T-helper 2 cell treated with Interferon-gamma antibody and Interleukin-4, amounts not matched to agents 100 ng/mL and 5 ng/mL, for 36 hours (primary cell): ENCODE results near the gene ARMC9. TPM values are rescaled to one million over a fixed set of nuclear protein-coding genes. Genes with fewer than 3 reads are reported as not detected.

ENCODE experiments used
- intact Hi-C: fragments of 100-400 bp; cut with micrococcal nuclease; formaldehyde crosslinking; loops from one replicate; pipeline ENCODE4 v1.15.1; 2023
- total RNA-seq: library from RNA; stranded (reverse); gene quantifications from 2 replicates; pipeline ENCODE4 v1.2.3, GENCODE V29; 2022

The ARMC9 gene
- total RNA-seq, 1 donor from 2014 or later = 0.50 TPM

DNA sequence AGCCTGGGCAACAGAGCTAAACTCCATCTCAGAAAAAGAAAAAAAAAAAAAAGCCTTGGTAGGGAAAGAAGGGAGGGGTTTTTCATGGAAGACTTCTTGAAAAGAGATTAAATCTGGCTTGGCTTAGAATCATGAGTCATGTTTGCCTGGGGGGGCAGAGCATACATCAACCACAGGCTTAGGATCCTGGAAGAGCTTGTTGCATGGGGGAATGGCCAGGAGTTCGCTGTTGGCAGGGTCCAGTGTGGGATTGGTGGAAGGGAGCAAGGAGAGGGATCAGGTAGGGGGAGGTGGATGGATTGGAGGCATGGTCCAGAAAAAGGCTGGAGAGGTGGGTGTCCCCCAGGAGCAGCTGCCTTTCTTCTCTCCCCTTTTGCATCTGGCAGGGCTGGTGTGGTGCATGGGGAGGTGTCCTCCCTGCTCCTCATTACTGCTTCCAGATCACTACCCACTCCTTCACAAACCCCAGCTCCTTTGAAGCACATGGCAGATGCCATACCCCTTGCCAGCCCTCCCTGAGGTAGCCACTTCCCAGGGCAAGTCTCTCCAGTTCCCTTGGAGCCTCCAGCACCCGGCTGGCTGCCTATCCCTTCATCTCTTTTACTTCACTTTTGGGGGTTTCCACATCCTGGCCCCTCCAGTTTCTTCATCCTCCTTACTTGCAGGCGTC lies 2.5 kb downstream of the ARMC9 start:
- intact Hi-C loops = no loop called here

DNA sequence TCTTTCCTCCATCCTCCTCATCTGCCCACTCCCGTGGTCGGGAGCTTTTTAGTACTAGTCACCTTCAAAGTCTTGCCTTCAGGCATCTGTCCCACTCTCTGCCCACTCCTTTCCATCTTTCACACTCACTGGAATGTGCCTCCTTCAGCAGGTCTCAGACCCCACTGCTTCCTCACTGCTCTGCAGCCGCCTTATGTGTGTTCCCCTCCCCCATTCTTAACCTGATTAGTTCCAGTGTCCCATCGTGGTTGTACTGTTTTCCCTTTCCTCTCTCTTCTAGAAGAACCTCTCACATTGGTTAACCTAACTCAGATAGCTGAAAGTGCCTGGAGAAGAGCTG lies 3.0 kb downstream of the ARMC9 start:
- intact Hi-C loops = no loop called here

DNA sequence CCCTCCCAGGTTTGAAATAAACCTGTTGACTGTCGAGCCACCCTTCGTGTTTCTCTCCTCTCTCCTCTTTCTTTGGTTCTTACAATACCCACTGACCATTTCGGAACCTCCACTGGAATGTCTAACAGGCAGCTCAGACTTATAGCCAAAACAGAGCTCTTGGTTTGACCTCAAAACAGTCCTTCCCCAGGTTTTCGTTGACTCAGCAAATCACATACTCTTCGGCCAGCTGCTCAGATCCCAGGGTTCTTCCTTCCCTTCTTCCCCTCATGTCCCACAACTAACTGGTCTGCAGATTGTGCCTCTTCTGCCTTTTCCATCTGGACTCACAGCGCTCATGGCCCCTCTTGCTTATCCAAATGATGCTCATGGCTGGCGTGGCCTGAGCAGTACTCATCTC lies 4.7 kb downstream of the ARMC9 start:
- intact Hi-C loops = no loop called here

DNA sequence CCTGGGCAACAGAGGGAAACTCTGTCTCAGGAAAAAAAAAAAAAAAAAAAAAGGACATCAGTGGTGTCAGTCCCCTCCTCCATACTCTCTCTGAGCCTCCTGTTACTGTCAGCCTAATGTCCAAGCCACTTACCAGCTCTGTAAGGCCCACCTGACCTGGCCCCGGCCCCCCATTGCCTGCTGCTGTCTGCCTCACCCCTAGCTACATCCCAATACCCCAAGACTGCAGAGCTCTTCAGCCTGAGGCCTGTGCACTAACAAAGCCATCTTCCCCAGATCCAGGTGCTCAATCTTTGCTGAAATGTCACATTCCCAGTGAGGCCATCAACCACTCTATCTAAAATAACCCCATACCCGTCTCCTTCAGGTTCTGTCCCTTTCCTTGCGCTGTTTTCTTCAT lies 5.7 kb downstream of the ARMC9 start:
- intact Hi-C loops = no loop called here

DNA sequence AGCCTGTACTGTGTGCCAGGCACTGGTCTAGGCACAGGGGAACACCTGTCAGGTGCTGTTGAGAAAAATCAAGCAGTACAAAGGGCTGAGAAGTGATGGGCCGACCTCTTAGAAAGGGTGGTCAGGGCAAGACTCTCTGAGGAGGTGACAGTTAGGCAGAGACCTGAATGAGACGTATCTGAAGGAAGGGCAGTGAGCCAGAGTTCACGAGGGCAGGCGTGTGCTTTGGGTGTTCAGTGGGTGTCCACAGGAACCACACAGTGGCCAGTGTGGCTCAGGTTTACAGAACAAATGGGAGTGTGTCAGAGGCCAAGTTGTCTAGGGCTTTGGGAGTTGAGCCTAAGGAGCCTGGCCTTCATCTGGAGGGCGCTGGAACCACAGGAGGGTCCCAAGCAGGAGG lies 6.2 kb downstream of the ARMC9 start:
- intact Hi-C loops = no loop called here

DNA sequence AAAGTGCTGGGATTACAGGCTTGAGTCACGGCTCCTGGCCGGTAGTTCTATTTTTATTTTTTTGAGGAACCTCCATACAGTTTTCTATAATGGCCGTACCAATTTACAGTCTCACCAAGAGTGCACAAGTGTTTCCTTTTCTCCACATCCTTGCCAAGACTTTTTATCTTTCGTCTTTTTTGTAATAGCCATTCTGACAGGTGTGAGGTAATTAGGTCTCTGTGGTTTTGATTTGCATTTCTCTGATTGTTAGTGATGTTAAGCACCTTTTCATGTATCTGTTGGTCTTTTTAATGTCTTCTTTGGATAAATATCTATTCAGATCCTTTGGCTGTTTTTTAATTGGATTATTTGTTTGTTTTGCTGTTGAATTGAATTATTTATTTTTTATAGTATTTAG lies 9.3 kb downstream of the ARMC9 start:
- intact Hi-C loops = no loop called here

DNA sequence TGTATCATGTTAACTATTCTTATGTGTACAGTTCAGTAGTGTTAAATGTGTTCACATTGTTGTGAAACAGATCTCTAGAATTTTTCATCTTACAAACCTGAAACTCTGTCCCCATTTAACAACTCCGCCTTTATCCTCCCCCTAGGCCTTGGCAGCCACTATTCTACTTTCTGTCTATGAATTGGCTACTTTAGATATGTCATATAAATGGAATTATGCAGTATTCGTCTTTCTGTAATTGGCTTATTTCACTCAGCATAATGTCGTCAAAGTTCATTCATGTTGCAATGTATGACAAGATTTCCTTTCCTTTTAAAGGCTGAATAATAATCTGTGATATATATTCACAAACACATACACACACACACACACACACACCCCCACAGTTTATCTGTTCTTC lies 12.4 kb downstream of the ARMC9 start:
- intact Hi-C loops = no loop called here

DNA sequence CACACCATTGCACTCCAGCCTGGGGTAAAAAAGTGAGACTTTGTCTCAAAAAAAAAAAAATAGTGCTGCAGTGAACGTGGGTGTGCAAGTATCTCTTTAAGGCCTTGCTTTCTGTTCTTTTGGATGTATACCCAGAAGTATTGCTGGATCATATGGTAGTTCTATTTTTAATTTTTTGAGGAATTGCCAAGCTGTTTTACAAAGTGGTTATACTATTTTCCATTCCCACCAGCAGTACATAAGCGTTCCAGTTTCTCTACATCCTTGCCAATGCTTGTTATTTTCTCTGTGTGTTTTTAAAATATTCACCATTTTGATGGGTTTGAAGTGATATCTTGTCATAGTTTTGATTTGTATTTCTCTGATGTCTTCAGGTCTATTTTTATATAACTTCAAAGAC lies 13.1 kb downstream of the ARMC9 start:
- intact Hi-C loops = no loop called here

DNA sequence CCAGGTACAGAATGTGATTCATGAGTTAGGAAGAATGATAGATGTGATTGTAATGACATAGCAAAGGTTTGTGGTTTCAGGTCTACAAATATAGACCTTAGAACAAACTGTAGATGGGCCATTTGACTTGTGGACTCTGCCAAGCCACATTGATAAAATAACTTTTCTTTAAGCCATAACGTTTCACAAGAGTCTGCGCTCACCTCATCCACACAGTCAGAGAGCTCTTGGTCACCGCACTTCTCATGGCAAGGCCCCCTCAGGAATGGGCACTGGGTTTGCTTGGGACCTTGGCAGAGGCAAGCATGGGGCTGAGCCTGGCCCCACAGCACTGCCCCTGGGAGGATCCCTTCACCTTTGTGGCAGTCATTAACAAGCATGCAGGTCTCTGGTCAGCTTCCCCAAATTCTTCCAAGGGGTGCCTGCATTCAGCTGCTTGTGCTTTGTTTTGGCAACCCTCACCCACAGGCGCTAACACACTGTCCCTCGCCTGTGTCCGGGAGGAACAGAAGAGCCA lies 14.0 kb downstream of the ARMC9 start:
- intact Hi-C loops = no loop called here

DNA sequence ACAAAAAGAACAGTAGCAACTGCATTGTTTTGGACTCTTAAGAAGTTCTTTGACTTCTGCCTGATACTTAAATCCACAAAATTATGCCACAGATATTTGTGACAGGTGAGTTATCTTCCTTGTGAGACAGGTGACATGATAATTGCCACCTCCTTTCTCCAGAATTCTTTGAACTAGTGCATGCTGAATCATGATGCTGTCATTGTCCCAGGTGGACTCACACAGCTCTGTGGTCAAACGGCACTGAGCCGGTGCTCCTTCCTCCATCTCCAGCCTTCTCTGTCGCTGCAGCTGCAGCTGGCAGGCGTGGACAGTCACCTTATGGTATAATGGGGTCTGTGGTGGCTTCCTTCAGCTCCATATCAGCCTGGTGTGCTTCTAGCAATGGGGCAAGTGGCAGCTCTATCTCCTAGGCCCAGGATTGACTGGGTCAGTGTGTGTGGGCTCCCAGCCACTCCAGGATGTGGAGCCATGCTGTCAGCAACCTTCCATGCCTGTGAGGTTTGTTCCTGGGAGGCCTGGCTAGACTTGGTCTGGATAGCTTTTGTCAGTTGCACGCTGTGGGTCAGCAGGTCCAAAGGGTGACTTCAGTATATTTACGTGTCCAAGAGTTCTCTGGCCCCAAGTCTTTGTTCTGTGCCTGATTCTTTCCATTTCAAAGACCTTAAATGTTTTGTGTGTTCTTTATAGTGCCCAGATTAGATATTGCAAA lies 15.7 kb downstream of the ARMC9 start:
- intact Hi-C loops = no loop called here

DNA sequence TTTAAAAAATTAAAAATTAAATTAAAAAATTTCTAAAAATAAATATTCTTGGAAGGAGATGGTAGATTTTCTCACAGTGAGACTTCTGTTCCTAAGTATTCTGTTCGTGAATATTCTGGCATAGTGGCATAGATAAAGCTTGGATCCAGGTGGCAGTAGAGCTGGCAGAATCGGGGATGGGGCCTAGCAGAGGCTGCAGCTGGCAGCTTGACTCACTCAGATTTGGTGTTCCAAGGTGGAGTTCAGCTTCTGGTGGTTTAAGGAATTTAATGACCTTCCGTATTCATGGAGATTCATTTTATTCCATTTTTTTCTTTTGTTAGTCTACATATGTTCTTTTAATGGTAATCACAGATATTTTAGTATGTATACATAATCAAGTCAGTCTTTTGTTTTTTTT lies 19.9 kb downstream of the ARMC9 start:
- intact Hi-C loops = no loop called here

DNA sequence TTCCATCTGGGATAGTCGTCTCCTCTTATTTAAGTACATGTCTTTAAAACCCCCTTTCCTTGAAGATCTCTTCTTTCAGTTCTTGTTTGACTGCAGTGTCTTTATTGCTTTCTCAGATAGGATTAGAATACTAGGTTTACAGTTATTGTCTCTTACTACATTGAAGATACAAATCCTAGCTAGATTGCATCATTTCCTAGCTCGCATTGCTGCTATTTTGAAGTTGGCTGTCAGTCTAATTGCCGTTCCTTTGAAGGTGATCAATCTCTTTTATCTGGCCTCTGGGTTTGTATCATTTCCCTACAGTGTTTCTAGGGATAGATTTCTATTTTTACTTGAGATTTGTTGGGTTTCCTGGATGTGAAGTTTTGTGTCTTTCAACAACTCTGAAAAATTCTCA lies 20.9 kb downstream of the ARMC9 start:
- intact Hi-C loops = no loop called here

DNA sequence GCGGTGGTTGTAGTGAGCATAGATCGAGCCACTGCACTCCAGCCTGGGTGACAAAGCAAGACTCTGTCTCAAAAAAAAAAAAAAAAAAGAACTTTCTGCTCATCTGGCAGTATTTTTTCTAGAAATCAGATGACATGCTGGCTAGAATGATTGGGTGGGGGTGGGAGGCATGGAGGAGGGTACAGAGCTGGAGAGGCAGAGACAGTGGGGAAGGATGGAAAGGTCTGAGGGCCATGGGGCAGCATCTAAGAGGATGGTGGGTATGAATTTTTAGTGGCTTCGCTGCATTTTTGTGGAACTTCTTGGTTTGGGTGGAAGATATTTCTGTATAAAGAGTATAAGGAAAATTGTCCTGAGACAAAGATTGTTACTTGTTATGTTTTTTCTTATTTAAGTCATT lies 23.3 kb downstream of the ARMC9 start:
- intact Hi-C loops = no loop called here

DNA sequence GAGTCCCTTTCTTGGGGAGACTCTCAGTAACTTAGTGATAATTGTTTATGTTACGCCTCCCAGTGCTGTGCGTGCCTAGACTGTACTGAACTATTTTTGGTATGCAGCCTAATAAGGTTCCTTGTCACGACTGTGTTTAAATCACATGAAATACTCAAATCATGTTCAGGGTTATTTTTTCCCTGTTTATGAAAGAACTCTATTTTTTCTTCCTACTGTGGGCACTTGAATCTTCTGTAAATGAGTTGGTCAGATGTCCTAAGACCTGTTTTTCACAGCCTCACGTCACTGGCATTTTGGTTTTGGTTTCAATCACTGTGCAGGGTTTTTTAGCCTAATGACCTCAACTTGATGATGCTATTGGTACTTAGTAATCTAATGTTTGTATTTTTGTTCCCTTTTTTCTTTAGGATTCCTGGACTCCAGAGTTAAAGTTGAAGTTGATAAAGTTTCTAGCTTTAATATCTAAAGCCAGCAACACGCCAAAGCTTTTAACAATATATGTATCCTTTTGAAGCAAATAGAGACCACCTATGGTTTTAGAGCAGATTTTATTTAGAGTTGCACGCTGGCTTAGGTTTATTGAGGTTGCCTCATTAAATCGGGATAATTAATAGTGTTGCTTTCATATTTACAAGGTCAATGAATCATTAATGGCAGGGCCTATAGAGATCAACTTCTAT lies 24.0 kb downstream of the ARMC9 start:
- intact Hi-C loops = no loop called here

DNA sequence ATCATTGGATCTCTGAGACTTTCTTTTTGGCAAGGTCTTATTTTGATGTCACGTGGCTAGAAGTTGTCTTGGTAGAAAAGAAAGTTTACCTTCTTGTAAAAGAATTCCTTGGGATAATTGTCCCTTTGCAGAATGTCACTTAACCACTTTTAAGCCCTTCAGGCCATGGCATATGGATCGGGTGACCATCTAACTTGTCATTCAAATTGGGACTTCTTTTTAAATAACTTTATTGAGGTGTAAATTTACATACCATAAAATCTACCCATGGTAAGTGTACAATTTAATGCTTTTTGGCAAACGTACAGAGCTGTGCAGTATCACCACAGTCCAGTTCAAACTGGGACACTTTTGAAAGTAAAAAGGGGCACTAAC lies 24.6 kb downstream of the ARMC9 start:
- intact Hi-C loops = no loop called here

DNA sequence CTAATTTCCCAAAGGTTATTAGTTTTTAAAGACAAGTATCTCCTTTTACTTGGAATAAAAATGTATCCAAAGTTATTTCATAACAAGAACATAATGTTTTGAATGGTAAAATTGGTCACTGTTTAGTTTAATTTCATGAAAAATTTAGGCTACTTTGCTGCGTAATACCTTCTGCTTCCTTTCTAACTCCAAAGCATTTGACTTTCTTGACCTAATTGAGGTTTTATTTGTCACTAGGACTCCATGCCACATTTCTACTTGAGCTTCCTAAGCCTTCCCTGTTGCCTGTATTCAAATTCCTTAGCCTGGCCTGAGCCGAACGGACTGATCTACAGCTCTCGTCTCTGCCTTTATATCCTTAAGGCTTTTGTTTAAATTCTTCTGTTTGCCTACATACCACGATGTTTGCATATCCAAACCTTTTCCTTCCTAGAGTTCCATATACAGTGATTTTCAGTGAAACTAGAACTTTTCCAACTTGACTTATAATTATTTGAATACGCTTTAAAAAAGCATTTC lies 25.1 kb downstream of the ARMC9 start:
- intact Hi-C loops = no loop called here

DNA sequence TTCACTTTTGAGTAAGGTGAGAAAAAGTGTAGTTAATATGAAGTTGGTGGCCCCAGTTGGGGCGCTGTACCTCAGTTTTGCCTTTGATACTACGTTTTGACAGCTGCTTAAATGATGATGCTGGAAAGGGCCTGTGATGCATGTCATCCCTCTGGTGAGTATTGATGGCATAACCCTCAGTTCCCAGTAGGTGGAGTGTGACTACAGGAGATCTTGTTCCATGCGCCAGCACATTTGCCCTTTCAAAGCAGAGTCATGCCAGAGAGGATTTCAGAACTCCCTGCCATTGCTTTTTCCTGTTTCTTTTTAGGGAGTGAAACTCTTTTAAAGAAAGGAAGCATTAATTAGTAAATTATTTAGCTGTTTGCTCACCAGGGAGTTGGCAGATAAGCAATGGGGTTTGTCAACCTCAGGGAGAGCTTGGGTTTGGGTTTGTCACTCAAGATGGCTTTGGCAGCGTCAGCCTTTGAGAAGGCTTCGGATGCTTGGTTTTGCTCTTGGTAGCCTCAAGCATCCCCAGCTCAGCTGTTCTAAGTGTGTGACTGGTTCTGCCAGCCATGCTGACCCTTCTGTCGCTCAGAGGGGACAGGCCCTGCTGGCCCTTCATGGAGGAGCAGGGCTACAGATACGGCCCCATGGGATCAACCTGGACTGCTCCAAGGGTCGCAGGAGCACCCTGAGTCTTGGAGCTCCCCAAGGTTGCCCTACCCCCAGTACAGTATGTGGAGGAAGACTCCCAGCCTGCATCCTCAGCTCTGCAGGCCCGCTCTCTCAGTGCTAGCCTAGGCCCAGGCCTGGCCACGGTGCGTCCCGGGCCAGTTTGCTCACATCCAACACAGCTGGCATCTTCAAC lies 29.1 kb downstream of the ARMC9 start:
- intact Hi-C loops = loop anchor here (1.0 to 5.0 kb wide), 4 partner anchors 123 to 373 kb away; no protein-coding TSS in a partner anchor

DNA sequence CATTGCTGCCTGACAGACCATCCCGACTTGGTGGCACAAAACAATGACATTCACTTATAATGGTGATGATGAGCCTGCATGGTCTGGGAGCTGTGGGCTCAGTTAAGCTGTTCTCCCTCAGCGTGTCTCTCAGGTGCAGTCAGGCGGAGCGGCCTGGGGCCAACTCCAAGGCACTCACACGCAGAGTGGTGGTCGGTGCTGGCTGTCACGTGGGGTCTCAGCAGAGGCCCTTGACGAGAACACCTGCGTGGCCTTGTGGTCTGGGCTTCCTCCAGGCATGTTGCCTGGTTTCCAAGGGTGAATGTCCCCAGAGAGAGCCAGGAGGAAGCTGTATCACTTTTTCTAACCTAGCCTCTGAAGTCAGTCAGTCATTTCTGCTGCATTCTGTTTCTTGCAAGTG lies 29.8 kb downstream of the ARMC9 start:
- intact Hi-C loops = loop anchor here (5.0 kb wide), 1 partner anchor 184 kb away; no protein-coding TSS in a partner anchor

DNA sequence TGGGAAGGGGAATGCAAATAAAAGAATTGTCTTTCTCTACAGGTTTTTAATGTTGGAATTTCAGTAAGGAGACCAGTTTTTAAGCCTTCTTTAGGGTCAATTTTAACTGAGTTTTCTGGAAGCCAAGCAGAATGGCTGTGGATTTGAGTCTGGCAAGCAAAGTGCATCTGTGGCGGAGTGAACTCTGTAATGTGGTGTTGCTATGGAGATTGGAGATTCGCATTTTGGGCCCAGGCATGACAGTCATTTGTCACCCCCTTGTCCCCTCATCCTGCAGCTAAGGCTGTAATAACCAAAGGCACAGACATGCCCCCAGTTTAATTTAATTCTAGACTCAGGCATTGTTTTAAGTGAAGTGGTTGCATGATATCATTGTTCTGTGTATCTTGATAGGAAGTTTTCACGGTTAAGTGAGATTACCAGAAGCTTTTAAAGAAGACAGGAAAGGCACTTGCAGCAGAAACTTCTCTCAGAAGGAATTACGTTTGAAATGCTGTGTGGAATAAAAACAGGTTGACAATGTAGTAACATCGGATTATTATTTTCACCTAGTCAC lies 30.6 kb downstream of the ARMC9 start:
- intact Hi-C loops = loop anchor here (5.0 kb wide), 1 partner anchor 183 kb away; no protein-coding TSS in a partner anchor

DNA sequence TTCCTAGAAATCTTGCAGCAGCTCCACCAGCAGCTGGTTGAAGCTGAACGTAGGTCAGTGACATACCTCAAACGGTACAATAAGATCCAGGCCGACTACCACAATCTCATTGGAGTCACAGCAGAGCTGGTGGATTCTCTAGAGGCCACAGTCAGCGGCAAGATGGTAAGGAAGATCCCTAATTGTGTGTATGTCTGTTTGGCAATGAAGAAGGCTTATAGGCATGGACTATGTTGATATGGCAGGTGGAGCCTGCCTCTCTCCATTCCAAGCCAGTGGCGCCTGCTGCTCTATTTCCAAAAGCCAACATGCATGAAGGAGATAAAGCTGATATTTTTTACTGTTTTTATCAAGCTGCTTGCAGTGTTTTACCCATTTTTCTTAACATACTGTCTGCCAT lies 36.8 kb downstream of the ARMC9 start:
- intact Hi-C loops = no loop called here

DNA sequence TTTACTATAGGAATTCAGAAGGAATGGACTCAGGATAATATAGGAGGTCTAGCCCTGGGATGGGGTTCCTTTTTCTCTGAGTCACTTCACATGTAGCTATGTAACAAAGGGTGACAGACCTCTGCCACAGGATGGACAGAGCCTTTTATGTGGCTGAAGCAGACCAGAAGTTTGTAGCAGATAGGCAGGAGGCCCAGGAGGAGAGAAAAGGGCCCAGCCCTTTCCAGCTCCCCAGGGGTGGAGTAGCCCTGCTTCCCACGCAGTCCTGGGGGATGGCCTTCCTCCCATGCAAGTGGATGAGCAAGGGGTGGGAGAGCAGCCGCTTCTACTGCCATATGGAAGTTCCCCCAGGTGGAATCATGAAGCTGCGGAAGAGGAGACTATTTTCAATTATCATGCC lies 40.3 kb downstream of the ARMC9 start:
- intact Hi-C loops = no loop called here
